ENCODE results near the gene LTB4R.
A peak's percentile ranks its signal among the peaks of the same experiment; 100 is the strongest.
"Not testable (repeated sequence)": the region's sequence is repeated elsewhere in the genome, so short reads cannot be mapped to it uniquely, and the experiment has no call there.

LTB4R gene

DNA sequence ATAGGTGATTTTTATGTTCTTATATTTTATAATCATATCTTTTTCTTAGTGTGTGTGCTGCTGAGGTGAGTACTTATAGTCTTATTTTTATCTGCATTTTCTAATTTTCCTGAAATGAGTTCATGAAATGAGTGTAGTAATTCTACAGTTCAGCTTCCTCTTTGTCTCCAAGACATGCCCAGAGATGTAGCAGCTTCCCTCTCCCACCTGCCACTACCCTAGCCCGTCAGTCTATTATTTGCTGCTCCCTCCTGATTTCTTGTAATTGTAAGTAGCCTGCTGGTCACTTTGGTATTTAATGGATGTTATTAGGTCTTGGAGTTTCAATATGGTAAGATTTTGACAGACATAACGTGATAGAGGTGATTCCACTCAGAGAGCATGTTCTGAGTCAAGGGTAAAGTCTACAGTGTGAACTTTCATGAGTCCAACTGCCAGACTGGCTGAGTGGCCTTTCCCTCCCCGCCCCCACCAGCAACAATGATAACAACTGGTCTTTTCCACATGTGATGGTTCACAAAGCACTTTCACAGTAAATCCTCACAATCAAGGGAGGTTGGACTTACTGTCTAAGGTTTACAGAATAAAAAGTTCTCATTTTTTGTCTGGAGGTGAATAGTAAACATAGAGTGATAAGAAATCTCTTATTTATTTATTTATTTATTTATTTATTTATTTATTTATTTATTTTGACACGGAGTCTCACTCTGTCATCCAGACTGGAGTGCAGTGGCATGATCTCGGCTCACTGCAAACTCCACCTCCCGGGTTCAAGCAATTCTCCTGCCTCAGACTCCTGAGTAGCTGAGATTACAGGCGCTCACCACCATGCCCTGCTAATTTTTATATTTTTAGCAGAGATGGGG is 32.7 kb downstream of the LTB4R start:
- DNase-seq (ENCODE audit: low read depth in 2 of 2) = no peak

DNA sequence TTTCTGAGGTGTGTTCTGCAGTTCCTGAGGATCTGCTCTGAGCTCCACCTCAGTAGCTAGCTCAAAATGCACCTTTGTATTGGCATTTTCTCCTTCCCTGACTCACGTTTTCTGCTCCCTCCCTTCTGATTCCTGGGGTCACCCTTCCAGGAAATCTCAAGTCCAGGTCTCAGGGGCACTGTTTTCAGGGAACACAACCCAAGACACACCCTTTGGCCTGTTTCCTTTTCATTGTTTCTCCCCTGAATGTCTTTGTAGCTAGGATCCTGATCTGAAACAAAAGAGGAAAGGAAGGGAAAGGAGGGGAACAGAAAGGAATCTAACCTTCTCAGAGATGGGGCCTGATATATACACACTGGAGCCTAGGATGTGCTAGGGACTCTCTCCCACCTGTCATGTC is 35.8 kb downstream of the LTB4R start:
- no peak for DNase-seq (ENCODE audit: low read depth in 2 of 2)

DNA sequence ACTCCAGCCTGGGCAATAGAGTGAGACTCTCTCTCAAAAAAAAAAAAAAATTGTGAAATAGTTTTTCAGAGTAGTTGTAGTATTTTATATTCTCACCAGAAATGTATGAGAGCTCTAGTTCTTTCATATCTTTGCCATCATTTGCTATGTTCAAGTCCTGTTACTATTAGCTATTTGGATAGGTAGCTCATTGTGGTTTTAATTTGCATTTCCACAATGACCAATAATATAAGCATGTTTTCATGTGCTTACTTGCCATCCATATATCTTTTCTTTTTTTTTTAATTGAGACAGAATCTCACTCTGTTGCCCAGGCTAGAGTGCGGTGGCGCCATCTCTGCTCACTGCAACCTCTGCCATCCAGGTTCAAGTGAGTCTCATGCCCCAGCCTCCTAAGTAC is 36.9 kb downstream of the LTB4R start:
- no peak for DNase-seq (ENCODE audit: low read depth in 2 of 2)

DNA sequence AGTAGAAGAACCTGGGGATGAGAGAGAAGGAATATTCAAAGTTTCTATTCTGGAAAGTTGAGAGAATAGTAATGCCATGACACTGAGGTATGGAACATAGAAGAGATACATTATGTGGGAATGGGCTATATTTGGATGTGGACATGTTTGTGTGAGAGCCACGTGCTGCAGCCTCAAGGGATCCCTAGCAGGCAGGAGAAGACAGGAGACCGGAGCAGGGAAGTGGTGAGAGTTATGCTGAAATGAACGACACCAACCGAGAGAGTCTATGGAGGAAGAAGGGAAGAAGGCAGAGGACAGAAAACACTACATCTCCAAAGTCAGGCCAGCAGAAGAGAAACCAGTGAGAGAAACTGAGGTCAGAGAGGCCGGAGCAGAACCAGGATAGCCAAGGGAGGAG is 38.4 kb downstream of the LTB4R start:
- no peak for DNase-seq (ENCODE audit: low read depth in 2 of 2)

DNA sequence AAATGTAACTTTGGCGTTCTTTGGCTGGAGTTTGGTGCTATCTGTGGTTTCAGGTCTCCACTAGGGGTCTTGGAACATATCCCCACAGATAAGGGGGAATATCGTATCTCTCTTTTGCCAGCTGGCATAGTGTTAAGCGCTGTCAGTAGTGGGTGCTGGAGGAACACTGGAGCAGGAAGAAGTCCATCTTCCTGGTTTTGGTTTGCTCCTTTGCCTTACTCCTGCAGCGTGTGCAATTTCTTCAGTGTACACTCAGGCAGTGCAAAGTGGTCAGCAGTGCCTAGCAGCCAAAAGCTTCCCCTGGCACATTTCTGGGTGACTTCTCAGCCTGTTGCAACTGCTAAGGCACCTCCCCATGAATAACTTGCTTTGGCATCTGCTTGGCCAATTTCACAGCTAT is 40.2 kb downstream of the LTB4R start:
- no peak for DNase-seq (ENCODE audit: low read depth in 2 of 2)

DNA sequence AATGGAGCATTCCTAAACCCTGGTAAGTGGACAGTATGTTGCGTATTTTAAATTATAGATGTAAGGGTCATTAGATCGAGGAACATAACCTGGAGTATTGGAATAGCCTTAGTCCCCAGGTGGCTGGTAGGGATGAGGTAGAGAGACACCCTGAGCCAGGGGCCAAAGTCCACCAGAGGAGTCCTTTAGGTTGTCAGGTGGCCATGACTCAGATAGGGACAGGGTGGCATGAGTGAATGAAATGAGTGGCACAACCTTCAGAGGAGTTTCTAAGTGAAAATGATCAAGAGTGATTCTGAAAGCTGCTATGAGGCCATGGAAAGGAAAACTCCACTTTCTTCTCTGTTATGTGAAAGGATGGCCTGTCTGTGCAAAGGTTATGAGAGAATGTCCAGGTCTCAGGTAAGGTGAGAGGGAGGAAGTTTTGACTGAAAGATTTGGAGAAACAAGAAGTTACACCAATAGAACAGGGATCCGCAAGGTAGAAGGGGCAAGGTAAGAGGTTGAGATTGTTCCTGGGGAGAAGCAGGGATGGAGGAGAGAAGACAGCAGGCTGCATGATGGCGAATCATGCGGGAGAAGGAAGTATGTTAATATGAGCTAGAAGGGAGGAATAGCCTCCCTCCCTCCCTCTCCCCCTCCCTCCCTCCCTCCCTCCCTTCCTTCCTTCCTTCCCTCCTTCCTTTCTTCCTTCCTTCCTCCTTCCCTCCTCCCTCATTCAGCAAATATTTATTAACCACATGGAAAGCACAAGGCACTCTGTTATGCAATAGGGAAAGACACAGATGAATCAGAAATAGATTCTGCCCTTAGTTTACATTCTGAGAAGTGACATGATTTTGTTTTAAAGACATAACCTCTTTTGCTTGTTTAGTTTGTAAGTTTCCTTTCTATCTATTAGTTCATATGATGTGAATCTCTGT is 42.5 kb downstream of the LTB4R start:
- DNase-seq (ENCODE audit: low read depth in 2 of 2) = no peak

DNA sequence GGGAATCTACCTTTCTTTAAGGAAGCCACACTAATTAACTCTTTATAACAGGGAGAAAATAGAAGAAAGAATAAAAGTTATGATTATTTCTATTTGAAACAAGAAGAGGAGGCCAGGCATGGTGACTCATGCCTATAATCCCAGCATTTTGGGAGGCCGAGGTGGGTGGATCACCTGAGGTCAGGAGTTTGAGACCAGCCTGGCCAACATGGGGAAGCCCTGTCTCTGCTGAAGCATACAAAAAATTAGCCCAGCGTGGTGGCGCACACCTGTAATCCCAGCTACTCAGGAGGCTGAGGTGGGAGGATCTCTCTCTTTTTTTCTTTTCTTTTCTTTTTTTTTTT is 43.2 kb downstream of the LTB4R start:
- DNase-seq (ENCODE audit: low read depth in 2 of 2) = not testable (repeated sequence)

DNA sequence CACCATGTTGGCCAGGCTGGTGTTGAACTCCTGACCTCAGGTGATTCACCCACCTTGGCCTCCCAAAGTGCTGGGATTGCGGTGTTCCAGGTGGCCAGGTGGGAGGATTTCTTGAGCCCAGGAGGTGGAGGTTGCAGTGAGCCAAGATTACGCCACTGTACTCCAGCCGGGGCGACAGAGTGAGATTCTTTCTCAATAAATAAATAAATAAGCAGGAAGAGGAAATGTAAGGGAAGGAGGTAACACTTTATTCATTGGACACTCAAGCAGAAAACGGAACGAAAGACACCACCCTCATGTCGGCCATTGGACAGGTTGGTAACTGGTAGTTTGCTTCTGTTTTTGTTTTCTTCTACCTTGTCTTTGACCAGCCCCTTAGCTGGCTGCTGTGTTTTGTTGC is 43.7 kb downstream of the LTB4R start:
- DNase-seq (ENCODE audit: low read depth in 2 of 2) = no peak

DNA sequence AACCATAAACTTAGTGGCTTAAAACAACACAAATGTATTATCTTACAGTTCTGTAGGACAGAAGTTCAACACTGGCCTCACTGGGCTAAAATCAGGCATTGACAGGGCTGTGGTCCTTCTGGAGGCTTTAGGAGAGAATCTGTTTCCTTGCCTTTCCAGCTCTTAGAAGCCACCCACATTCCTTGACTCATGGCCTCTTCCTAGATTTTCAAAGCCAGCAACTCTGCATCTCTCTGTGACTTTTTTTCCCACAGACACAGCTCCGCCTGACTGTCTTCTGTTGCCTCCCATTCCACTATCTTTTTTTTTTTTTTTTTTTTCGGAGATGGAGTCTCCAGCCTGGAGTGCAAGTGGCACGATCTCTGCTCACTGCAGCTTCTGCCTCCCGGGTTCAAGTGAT is 44.9 kb downstream of the LTB4R start:
- DNase-seq (ENCODE audit: low read depth in 2 of 2) = no peak

DNA sequence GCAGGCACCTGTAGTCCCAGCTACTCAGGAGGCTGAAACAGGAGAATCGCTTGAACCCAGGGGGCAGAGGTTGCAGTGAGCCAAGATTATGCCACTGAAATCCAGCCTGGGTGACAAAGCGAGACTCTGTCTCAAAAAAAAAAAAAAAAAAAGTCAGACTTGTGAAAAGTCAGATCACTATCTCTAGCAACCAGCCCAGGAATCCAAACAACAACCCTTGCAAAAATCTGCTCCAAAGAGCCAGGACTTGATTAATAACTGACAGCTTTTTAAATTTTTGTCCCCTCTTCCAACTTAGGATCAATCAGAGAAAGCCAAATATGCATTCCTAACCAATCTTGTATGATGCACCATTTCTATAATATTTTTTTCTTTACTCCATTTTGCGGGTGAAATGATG is 49.0 kb downstream of the LTB4R start:
- DNase-seq (ENCODE audit: low read depth in 2 of 2) = no peak

DNA sequence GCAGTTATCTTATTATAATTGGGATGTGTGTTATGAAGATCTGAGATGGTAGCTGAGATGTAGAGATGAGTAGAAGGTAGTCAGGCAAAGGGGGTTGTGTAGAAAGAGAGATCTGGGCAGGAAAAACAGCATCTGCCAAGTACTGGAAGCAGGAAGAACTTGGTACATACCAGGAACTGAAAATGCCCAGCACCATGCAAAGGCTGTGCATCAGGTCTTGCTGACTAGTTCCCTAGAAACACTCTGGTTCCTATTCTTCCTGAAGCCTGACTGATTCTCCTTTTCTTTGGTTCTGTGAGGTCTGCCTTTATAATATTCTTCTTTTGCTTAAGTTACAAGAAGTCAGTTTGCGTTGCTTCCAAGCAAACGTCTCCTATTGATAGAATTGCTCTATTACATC is 50.0 kb downstream of the LTB4R start:
- no peak for DNase-seq (ENCODE audit: low read depth in 2 of 2)

DNA sequence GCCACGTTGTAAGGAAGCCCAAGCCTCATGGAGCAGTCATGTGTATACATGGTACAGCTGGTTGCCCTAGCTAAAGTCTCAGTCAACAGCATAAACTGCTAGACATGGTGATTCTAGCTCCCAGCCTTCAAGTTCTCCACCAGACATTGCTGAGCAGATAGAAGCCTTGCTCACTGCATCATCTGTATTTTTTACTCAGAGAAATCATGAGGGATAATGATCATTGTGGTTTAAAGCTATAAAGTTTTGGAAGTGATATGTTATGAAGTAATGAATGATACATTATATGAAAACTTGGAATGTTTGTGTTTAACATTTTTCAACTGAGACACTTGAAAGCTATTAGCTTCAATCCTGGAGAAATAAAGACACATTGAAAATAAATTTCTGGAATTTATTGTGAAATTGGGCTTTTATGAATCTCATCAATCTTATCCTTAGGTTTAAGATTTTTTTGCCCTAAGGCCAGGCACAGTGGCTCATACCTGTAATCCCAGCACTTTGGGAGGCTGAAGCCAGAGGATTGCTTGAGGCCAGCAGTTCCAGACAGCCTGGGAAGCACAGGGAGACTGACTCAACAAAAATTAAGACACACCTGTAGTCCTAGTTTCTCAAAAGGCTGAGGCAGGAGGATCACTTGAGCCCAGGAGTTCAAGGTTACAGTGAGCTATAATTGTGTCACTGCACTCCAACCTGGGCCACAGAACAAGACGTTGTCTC is 51.1 kb downstream of the LTB4R start:
- no peak for DNase-seq (ENCODE audit: low read depth in 2 of 2)

DNA sequence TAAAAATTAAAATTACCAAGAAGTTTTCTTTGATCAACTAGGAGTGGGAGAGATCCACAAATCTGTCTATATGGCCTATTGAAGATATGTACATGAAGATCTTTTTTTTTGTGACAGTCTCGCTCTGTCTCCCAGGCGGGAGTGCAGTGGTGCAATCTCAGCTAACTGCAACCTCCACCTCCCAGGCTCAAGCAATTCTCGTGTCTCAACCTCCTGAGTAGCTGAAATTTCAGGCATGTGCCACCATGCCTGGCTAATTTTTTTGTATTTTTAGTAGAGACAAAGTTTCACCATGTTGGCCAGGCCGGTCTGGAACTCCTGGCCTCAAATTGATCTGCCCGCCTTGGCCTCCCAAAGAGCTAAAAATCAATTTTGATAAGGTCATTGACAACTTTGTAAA is 52.1 kb downstream of the LTB4R start:
- no peak for DNase-seq (ENCODE audit: low read depth in 2 of 2)

DNA sequence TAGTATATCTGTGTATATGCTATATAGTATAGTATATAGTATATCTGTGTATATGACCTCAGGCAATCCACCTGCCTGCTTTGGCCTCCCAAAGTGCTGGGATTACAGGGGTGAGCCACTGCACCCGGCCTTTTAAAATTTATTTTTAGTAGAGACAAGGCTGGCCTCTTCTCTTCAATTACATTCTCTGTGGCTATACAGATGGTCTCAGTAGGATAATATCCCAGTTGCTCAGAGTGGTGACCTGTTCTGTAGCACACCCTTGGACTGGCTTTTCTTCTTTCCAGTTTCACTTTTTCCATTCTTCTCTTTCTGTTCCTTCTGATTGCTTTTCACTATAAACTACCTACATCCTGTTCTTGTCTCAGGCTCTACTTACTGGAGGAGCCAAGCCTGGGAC is 53.5 kb downstream of the LTB4R start:
- DNase-seq (ENCODE audit: low read depth in 2 of 2) = no peak

DNA sequence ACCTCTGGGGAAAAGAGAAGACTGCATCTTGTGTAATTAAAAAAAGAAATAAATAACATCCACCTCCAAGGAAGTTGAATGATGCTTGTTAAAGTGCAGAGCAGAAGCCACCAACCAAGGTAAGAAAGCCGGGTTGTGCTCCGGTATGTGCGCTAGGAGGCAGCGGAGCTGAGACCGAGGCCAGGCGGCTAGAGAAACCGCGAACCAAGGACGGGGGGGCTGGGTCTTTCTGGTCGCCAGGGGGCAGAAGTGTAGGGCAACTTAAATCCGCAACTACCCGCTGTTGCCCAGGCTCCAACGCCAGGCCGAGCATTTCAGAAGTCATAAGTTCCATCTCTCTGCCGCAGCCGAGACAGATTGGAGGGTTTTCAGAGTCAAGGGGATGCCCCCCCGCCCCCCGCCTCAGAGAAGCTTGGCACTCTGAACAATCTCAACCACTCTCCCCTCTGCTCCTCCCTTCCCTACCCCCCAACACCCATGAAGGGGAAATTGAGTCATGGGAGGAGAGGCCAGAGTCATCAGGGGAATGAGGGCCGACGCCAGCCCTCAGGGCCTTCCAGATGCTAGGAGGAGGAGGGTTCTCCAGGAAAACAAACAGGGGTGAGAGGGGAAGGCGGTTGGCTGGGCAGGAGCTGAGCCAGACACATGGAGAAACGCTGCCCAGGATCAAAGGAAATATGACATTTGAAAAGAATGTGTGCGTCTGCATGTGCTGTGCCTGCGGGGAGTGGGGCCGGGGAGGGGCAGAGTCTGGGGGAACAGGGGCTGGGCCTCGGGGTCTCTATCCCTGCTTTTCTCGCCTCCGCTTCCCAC is 54.5 kb downstream of the LTB4R start:
- peak; percentile 47 to 61 for DNase-seq (ENCODE audit: low read depth in 2 of 2)

DNA sequence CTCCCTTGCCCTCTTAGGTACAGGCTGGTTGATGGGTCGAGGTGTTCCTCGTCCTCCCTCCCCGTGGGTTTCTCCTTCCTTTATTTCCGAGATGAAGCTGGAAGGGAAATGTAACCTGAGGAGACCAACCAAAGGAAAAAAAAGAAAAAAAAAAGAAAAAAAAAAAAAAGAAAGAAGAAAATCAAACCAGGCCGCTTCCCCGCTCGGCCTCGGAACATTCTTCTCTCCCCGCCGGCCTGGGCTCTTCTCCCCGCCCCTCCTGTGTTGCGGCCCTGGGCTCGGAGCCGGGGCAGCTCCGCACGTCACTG is 55.1 kb downstream of the LTB4R start:
- no peak for DNase-seq (ENCODE audit: low read depth in 2 of 2)

DNA sequence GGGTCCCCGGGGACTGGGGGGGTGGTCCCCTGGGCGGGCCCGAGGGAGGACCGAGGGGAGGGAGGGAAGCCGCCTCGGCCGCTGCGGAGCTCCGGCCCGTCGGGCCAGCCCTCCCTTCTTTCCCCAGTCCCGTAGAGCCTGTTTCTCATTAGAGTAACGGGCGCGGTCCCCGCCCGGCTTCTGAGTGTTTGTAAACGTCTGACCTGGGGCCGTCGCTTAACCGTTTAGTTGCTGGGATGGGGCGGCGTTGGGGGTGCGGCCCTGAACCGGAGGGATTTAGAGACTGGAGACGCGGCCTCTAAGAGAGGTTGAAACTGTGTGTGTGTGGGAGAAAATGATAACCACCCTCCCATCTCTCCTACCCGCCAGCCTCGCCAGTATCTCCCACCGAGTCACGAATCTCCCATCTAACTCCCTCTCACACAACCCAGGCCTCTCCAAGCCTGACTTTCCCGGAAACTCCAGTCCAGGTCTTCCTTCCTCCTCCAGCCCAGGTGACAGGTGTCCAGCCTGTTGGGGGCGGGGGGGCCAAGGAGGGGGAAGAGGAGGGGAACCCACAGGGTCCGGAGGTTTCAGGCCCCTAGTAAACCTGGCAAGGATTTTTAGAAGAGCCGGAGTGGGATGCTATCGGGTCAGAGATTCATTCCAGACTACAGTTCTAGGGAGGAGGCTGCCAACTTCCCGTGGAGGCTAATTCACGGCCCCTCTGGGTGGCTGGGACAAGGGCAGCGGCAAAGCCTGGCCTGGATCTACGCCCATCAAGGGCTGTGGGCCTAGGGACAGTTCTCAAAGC is 55.6 kb downstream of the LTB4R start:
- DNase-seq (ENCODE audit: low read depth in 2 of 2) = no peak

All from stimulated activated CD4-positive, alpha-beta T cell treated with anti-CD3 and anti-CD28 coated beads, Interleukin-12 subunit alpha, Interleukin-12 subunit beta, amount 100 ng/mL, for 24 hours (primary cell).